Astrocyte (in vitro differentiated cells and primary cell): ENCODE results near the gene C18orf63.

ENCODE experiments used
- CTCF ChIP-seq: IDR thresholded peaks from 2 replicates; pipeline ENCODE4 v1.5.1; 2011; ENCODE audit warnings: low read depth, mild to moderate bottlenecking, inconsistent platforms, low read length, moderate library complexity; ENCODE audit not compliant: insufficient read depth
- EZH2 ChIP-seq: IDR thresholded peaks from 2 replicates; pipeline ENCODE4 v1.6.1; 2012; ENCODE audit warnings: mild to moderate bottlenecking, low read length, inconsistent platforms; ENCODE audit not compliant: insufficient read depth

GRCh38 chr18:74276609-74277008 is 39.0 kb upstream of the C18orf63 start:
- TF ChIP-seq CTCF (no peak), EZH2 (no peak)
